ENCODE data around the gene GP5. TPM values are rescaled to one million over a fixed set of nuclear protein-coding genes. Genes with fewer than 3 reads are reported as not detected.

GP5 gene
- total RNA-seq, 1 donor from 2014 or later = 0.12 TPM

Other genes with a start within 250 kb of the GP5 start
- not detected in 2 replicates for gene CPN2, start 47.9 kb downstream of the GP5 start, total RNA-seq
- not detected in 2 replicates for gene LRRC15, start 29.5 kb downstream of the GP5 start, total RNA-seq
- gene ATP13A3, start 87.7 kb upstream of the GP5 start, total RNA-seq = 181 and 193 TPM in 2 replicates
- gene TMEM44, start 234.2 kb upstream of the GP5 start, total RNA-seq = 2.4 and 2.8 TPM in 2 replicates